ENCODE data around the gene NPLOC4. TPM values are rescaled to one million over a fixed set of nuclear protein-coding genes. Genes with fewer than 3 reads are reported as not detected.

NPLOC4 gene
- total RNA-seq, 1 donor from 2014 or later: 128 TPM

- H3K27me3 ChIP-seq: no peaks in the 10 kb centered on the region
- peaks cover 10 to 29% of the 10 kb centered on the region in 2 donors for H3K4me1 ChIP-seq
- DNase-seq (ENCODE audit: low spot score in 2 of 2): no peak
- peak overlapping the region; percentile 61 to 84 for H3K27ac ChIP-seq
- H3K36me3 ChIP-seq: peaks cover 18 to 54% of the 10 kb centered on the region in 2 donors
- H3K9me3 ChIP-seq: no peaks in the 10 kb centered on the region
- TF ChIP-seq CTCF (IDR thresholded peaks at IDR 0.05): no peak
- no peak overlapping the region for H3K4me3 ChIP-seq
- intact Hi-C loops (cut with DNase I): no loop called here
These were observed 58.9 kb downstream of the NPLOC4 start for GRCh38 chr17:81578038-81578441.

- Histone ChIP-seq H3K9me3 (no peaks in the 10 kb centered on the region), H3K27me3 (no peaks in the 10 kb centered on the region), H3K36me3 (peaks cover 12 to 48% of the 10 kb centered on the region in 2 donors), H3K4me3 (peak overlapping the region in 1 of 2 donors; percentile 4), H3K4me1 (peaks cover 10 to 29% of the 10 kb centered on the region in 2 donors), H3K27ac (peak overlapping the region; percentile 61 to 84)
- no peak for TF ChIP-seq CTCF (IDR thresholded peaks at IDR 0.05)
- intact Hi-C loops (cut with DNase I): no loop called here
- DNase-seq (ENCODE audit: low spot score in 2 of 2): no peak
These were observed 59.5 kb downstream of the NPLOC4 start for GRCh38 chr17:81577278-81578000.

DNA sequence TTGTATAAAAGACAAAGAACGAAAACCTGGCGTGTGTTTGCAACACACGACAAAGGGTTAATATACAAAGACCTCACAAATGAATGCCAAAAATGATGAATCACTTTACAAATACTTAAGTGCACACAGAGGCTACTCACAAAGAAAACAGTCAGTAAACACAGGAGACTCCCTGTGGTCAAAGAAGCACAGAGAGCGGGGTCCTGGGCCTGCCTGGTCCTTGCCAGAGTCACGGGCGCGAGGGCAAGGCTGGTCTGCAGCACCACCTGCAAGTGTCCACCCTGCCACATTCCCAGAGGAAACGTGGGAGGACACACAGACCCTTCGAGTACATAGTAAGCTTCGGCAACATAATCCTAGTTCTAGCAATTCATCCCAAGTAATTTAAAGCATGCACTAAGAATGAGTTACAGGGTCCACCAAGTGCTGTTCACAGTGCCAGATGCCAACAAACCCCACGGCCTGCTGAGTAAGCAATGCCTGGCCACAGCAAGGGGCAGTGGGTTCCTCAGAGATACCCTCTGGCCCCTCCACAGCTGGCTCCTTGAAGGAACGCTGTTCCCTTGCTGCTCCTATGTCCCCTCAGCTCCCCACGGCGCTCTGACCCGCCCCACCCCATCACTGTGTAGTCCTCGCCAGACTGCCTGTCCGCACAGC lies 60.2 kb downstream of the NPLOC4 start:
- DNase-seq (ENCODE audit: low spot score in 2 of 2): no peak
- H3K27me3 ChIP-seq: no peaks in the 10 kb centered on the region
- intact Hi-C loops (cut with DNase I): no loop called here
- peak overlapping the region; percentile 4 to 10 for H3K4me3 ChIP-seq
- no peaks in the 10 kb centered on the region for H3K9me3 ChIP-seq
- peaks cover 8 to 43% of the 10 kb centered on the region in 2 donors for H3K36me3 ChIP-seq
- no peak for TF ChIP-seq CTCF (IDR thresholded peaks at IDR 0.05)
- H3K4me1 ChIP-seq: peaks cover 10 to 29% of the 10 kb centered on the region in 2 donors
- H3K27ac ChIP-seq: peak overlapping the region; percentile 61 to 84

DNA sequence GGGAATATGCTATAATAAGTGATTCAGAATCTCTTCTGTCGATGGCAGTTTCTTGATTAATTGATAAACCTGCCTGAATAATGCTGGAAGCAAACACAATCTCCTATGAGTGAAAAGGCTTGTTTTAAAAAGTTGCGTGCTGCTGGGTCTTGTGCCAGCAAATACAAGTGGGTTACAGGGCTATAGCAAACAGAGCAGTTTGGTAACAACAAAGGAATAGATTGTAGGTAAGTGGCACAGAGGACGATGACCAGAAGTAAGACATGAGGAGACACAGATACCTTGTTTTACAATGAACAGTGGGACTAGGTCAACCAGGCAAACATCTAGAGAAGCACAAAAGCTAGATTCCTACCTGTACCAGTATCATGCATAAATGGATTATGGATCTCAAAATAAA lies 61.1 kb downstream of the NPLOC4 start:
- no peaks in the 10 kb centered on the region for H3K27me3 ChIP-seq
- peaks cover 10 to 29% of the 10 kb centered on the region in 2 donors for H3K4me1 ChIP-seq
- intact Hi-C loops (cut with DNase I): no loop called here
- H3K9me3 ChIP-seq: no peaks in the 10 kb centered on the region
- no peak for DNase-seq (ENCODE audit: low spot score in 2 of 2)
- H3K27ac ChIP-seq: peak overlapping the region in 1 of 2 donors; percentile 27
- TF ChIP-seq CTCF (IDR thresholded peaks at IDR 0.05): no peak
- H3K4me3 ChIP-seq: no peak overlapping the region
- peaks cover 14 to 46% of the 10 kb centered on the region in 2 donors for H3K36me3 ChIP-seq

- no peak overlapping the region for H3K4me3 ChIP-seq
- no peaks in the 10 kb centered on the region for H3K27me3 ChIP-seq
- peaks cover 10 to 29% of the 10 kb centered on the region in 2 donors for H3K4me1 ChIP-seq
- no peak for TF ChIP-seq CTCF (IDR thresholded peaks at IDR 0.05)
- H3K27ac ChIP-seq: no peak overlapping the region
- no peak for DNase-seq (ENCODE audit: low spot score in 2 of 2)
- intact Hi-C loops (cut with DNase I): no loop called here
- H3K9me3 ChIP-seq: no peaks in the 10 kb centered on the region
- peaks cover 20 to 50% of the 10 kb centered on the region in 2 donors for H3K36me3 ChIP-seq
These were observed 62.3 kb downstream of the NPLOC4 start for GRCh38 chr17:81574643-81574956.

Data from ascending aorta (tissue), 2 donors.